IPS-20b (cell line): ENCODE measurements around the gene LANCL2.
"Not testable (repeated sequence)": the region's sequence is repeated elsewhere in the genome, so short reads cannot be mapped to it uniquely, and the experiment has no call there.

ENCODE experiments used
- H3K27ac ChIP-seq: one replicate; pipeline ENCODE4 v1.5.1; 2013; ENCODE audit warnings: low read length
- H3K27me3 ChIP-seq: 2 replicates; pipeline ENCODE4 v1.6.1; 2013; ENCODE audit warnings: mild to moderate bottlenecking, low read length, inconsistent platforms; ENCODE audit not compliant: insufficient read depth
- H3K36me3 ChIP-seq: 2 replicates; pipeline ENCODE4 v1.6.1; 2013; ENCODE audit warnings: low read depth, mild to moderate bottlenecking, inconsistent platforms, low read length, moderate library complexity; ENCODE audit not compliant: insufficient read depth
- H3K4me1 ChIP-seq: 2 replicates; pipeline ENCODE4 v1.6.1; 2013; ENCODE audit warnings: mild to moderate bottlenecking, control low read depth, inconsistent platforms, low read length, moderate library complexity; ENCODE audit not compliant: insufficient read depth
- H3K4me3 ChIP-seq: 2 replicates; pipeline ENCODE4 v1.5.1; 2013; ENCODE audit warnings: mild to moderate bottlenecking, low read length, inconsistent platforms
- H3K9ac ChIP-seq: 2 replicates; pipeline ENCODE4 v1.6.1; 2013; ENCODE audit warnings: low read depth, mild to moderate bottlenecking, inconsistent platforms, low read length, moderate library complexity
- H3K9me3 ChIP-seq: 2 replicates; pipeline ENCODE4 v1.6.1; 2013; ENCODE audit warnings: mild to moderate bottlenecking, low read depth, low read length, inconsistent platforms; ENCODE audit not compliant: insufficient read depth

The LANCL2 gene

DNA sequence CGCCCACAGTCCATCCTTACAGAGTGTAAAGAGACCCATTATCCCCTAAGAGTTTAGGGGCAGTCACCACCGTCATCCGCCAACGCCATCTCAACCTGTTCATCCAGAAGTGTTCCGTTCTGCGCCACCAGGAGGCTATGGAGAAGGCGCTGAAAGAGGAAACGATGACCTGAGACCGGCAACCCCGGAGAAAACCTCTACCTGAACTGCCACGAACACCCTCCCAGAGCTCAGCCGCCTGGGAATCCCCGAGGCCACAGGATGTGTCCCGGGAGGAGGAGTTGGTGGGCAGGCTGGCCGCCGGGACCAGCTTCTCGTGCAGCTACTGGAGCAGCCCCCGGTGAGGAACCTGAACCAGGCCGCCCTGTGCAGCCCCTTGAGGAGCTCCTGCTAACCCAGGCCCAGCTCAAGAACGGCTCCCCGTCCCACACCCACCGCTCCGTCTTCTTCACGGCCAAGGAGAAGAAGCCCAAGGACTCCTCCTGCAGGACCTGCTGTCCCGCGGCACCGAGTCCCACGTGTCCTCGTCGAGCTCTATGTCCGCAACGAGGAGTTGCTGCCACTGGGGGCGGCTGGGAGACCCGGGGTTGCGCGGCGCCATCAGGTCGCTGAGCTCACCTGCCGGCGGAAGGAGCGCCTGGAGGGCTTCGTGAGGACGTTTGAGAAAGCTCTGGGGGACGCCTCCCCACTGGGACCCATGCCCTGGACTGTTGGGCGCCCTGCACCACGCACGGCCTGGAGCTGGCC, 21.1 kb upstream of the LANCL2 start:
- no peak overlapping the region for H3K9ac ChIP-seq
- H3K4me3 ChIP-seq = no peak overlapping the region
- H3K27ac ChIP-seq = no peak overlapping the region
- H3K27me3 ChIP-seq = no peaks in the 10 kb centered on the region
- no peaks in the 10 kb centered on the region for H3K36me3 ChIP-seq
- no peaks in the 10 kb centered on the region for H3K4me1 ChIP-seq
- no peaks in the 10 kb centered on the region for H3K9me3 ChIP-seq

DNA sequence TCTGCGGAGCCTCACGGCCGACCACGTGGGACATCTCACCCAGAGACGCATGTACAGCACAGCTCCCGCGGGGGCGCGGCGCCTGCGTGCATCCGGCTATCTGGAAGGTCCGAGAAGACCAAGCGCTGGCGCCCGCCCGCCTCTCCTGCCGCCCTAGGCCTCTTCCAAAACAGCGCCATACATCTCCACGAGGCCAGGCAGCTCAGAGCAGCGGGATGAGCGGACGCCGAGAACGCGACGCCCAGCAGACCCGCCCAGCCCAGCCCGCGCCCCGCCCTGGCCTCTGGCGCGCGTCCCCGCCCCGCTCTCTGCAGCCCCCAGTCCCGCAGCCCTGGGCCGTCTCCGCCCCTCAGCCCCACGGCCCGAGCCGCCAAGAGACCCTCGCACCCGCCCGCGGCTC, 20.3 kb upstream of the LANCL2 start:
- H3K4me1 ChIP-seq = no peaks in the 10 kb centered on the region
- H3K9me3 ChIP-seq = no peaks in the 10 kb centered on the region
- no peaks in the 10 kb centered on the region for H3K36me3 ChIP-seq
- H3K27ac ChIP-seq = no peak overlapping the region
- H3K4me3 ChIP-seq = no peak overlapping the region
- no peaks in the 10 kb centered on the region for H3K27me3 ChIP-seq
- H3K9ac ChIP-seq = no peak overlapping the region

- no peaks in the 10 kb centered on the region for H3K4me1 ChIP-seq
- no peak overlapping the region for H3K27ac ChIP-seq
- H3K36me3 ChIP-seq = no peaks in the 10 kb centered on the region
- no peak overlapping the region for H3K4me3 ChIP-seq
- H3K27me3 ChIP-seq = no peaks in the 10 kb centered on the region
- no peak overlapping the region for H3K9ac ChIP-seq
- no peaks in the 10 kb centered on the region for H3K9me3 ChIP-seq
Measured at GRCh38 chr7:55345292-55345691, 19.8 kb upstream of the LANCL2 start.

GRCh38 chr7:55348502-55348901, 16.6 kb upstream of the LANCL2 start:
- no peaks in the 10 kb centered on the region for H3K27me3 ChIP-seq
- H3K9ac ChIP-seq = no peak overlapping the region
- H3K36me3 ChIP-seq = no peaks in the 10 kb centered on the region
- H3K4me3 ChIP-seq = no peak overlapping the region
- H3K9me3 ChIP-seq = no peaks in the 10 kb centered on the region
- no peaks in the 10 kb centered on the region for H3K4me1 ChIP-seq
- no peak overlapping the region for H3K27ac ChIP-seq

- Histone ChIP-seq H3K36me3 (no peaks in the 10 kb centered on the region), H3K9me3 (no peaks in the 10 kb centered on the region)
Measured at GRCh38 chr7:55349121-55349520, 16.0 kb upstream of the LANCL2 start.

GRCh38 chr7:55350281-55350680, 14.9 kb upstream of the LANCL2 start:
- no peak overlapping the region for H3K4me3 ChIP-seq
- no peak overlapping the region for H3K9ac ChIP-seq
- no peaks in the 10 kb centered on the region for H3K27me3 ChIP-seq
- H3K27ac ChIP-seq = no peak overlapping the region
- H3K9me3 ChIP-seq = no peaks in the 10 kb centered on the region
- no peaks in the 10 kb centered on the region for H3K4me1 ChIP-seq
- no peaks in the 10 kb centered on the region for H3K36me3 ChIP-seq

More at GRCh38 chr7:55349121-55349520, 16.0 kb upstream of the LANCL2 start:
- no peak overlapping the region for H3K9ac ChIP-seq
- H3K4me1 ChIP-seq = no peaks in the 10 kb centered on the region
- no peak overlapping the region for H3K27ac ChIP-seq
- no peak overlapping the region for H3K4me3 ChIP-seq
- H3K27me3 ChIP-seq = no peaks in the 10 kb centered on the region

DNA sequence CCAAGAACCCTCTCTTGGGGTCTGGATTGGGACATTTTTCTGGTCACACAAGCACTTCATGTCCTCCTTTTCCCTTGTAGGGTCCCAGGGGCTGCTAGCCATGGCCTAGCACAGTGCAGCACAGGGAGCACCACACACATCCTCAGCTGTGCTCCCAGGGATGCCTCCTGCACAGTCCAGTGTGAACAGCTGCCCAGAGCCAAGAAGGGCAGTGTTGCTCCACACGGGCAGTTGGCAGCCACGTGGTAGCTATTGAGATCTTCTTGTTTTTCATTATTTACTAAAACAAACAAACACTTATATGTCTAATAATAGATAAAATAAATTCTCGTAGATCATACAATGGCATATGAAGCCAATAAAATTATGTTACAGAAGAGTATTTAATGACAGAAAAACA, 13.9 kb upstream of the LANCL2 start:
- Histone ChIP-seq H3K36me3 (no peaks in the 10 kb centered on the region), H3K9me3 (no peaks in the 10 kb centered on the region), H3K27ac (no peak overlapping the region), H3K4me3 (no peak overlapping the region), H3K27me3 (no peaks in the 10 kb centered on the region), H3K4me1 (no peaks in the 10 kb centered on the region), H3K9ac (no peak overlapping the region)

- not testable (repeated sequence) for H3K27me3 ChIP-seq, H3K4me3 ChIP-seq, H3K9ac ChIP-seq, H3K36me3 ChIP-seq, H3K27ac ChIP-seq, H3K4me1 ChIP-seq, H3K9me3 ChIP-seq
Measured at GRCh38 chr7:55352947-55353273, 12.2 kb upstream of the LANCL2 start.

DNA sequence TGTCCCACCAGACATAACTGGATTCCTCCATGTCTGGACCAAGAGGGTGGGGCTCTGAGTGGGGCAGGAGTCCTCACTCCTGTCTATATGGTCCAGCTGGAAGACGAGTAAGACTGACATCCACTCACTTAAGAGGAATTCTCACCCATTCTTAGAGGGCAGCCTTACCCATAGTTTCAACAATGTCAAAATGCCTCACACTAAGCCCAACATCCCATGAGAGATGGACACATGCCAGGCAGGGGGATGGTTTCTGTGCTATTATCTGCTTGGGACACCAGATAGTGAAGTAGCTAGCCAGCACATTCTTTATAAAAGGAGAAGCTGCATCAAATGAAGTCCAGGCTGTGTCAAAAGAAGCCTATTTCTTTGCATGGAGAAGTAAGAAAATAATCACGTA, 4.7 kb upstream of the LANCL2 start:
- Histone ChIP-seq H3K27me3 (no peaks in the 10 kb centered on the region), H3K4me3 (no peak overlapping the region), H3K36me3 (no peaks in the 10 kb centered on the region), H3K4me1 (peaks cover 4% of the 10 kb centered on the region; the same call in 1 of the 2 replicates), H3K27ac (no peak overlapping the region), H3K9ac (no peak overlapping the region), H3K9me3 (no peaks in the 10 kb centered on the region)

- Histone ChIP-seq H3K27me3 (no peaks in the 10 kb centered on the region), H3K9me3 (no peaks in the 10 kb centered on the region), H3K9ac (no peak overlapping the region), H3K4me3 (no peak overlapping the region), H3K4me1 (peaks cover 4% of the 10 kb centered on the region; the same call in 1 of the 2 replicates), H3K36me3 (no peaks in the 10 kb centered on the region), H3K27ac (no peak overlapping the region)
Measured at GRCh38 chr7:55361560-55361959, 3.6 kb upstream of the LANCL2 start.

GRCh38 chr7:55362927-55363326, 2.2 kb upstream of the LANCL2 start:
- Histone ChIP-seq H3K9me3 (no peaks in the 10 kb centered on the region), H3K4me3 (no peak overlapping the region), H3K36me3 (no peaks in the 10 kb centered on the region), H3K27me3 (no peaks in the 10 kb centered on the region), H3K27ac (no peak overlapping the region), H3K4me1 (peaks cover 4% of the 10 kb centered on the region; the same call in 1 of the 2 replicates), H3K9ac (no peak overlapping the region)

GRCh38 chr7:55363386-55364170, 1.6 kb upstream of the LANCL2 start:
- Histone ChIP-seq H3K9ac (no peak overlapping the region), H3K4me3 (no peak overlapping the region), H3K36me3 (no peaks in the 10 kb centered on the region), H3K4me1 (peaks cover 4% of the 10 kb centered on the region; the same call in 1 of the 2 replicates), H3K27ac (no peak overlapping the region), H3K27me3 (no peaks in the 10 kb centered on the region), H3K9me3 (no peaks in the 10 kb centered on the region)
